Retina (tissue), 1 donor: Measurements from ENCODE around the gene MYH7.
"Not testable (repeated sequence)": the region's sequence is repeated elsewhere in the genome, so short reads cannot be mapped to it uniquely, and the experiment has no call there.

ENCODE experiments used
- DNase-seq: peaks from one replicate; pipeline ENCODE4 v3.0.0-alpha.2; 2016

Gene MYH7

DNA sequence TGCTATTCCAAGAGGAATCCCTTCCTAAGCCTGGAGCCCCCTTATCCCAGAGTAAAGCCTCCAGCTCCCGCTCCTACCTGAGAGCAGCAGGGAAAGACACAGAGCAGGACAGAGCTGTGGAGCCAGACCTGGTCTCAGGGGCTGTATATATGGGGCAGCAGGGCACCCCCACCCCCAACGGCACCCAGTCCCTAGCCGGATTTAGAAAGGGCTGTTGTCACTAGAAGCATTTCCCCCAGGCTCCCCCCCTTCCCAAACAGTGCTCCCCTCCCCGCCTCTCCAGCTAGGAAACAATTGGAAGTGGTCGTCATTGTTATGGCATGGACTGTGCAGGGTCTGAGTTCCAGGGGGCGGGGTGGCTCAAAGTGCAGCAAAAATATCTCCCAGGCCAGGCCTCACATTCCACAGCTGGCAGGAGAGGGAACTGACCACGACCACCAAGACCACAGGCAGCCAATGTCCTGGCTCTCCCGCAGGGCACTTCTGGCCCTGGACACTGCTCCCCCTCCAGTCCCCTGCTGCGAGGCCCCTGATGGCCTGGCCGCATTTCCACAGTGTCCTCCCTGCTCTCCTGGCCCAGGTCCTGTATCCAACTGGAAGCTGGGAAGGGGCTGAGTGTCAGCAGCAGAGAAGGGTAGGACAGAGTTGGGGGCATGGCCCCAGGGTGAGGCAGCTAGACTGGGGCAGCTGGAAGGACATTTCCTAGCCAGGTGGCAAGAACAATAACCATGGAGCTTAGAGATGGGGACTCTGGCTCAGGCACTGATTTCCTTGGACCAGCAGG is at the start of gene MYH7:
MYH7 (minus strand) TSS at position 118 of the 784 bp plus-strand sequence. CDS start 1,928 bp downstream, outside the sequence.
- peak; percentile 68 for DNase-seq

DNA sequence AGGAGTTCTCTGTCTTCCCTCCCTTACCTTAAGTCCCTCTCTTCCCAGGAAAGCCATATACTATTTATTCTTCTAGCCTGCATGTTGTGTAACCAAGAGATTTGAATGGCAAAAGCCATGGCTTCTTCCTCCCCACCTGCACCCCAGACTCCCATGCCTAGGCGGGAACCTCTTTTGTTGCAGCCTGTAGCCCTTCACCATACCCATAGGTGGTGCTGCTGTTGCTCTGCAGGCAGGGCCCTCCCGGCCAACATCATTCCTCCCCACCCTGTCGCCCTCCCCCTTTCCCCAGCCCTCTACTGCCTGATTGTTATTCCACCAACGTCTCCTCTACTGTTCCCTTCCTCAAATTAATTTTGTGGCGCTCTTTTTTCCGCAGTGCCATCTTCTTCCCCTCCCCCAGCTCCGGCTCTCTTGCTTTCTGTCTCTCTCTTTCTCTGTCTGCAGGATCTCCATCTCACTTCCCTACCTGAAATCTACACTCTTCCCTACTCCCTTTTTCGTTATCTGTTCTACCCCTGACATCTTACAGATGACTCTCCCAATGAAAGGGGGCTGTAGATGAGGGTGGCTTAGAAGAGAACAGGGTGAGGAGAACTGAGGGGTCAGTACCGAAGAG is 47.9 kb upstream of the MYH7 start:
- DNase-seq, result peak; percentile 65

DNA sequence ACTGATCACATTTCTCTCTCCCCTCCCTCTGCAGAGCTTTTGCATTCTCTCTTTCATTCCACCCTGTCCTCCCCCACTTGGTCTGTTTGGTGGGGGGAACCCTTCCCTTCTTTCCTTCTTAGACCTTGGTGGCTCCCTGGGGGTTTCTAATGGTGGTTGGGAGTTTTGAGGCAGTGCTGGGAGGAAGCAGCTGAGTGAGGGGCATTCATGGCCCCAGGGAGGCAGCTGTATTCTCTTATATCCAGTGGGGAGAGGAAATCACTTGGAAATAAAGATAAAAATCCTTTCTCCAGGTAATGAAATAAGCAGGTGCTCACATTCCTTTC is 47.3 kb upstream of the MYH7 start:
- DNase-seq, result peak; percentile 57

DNA sequence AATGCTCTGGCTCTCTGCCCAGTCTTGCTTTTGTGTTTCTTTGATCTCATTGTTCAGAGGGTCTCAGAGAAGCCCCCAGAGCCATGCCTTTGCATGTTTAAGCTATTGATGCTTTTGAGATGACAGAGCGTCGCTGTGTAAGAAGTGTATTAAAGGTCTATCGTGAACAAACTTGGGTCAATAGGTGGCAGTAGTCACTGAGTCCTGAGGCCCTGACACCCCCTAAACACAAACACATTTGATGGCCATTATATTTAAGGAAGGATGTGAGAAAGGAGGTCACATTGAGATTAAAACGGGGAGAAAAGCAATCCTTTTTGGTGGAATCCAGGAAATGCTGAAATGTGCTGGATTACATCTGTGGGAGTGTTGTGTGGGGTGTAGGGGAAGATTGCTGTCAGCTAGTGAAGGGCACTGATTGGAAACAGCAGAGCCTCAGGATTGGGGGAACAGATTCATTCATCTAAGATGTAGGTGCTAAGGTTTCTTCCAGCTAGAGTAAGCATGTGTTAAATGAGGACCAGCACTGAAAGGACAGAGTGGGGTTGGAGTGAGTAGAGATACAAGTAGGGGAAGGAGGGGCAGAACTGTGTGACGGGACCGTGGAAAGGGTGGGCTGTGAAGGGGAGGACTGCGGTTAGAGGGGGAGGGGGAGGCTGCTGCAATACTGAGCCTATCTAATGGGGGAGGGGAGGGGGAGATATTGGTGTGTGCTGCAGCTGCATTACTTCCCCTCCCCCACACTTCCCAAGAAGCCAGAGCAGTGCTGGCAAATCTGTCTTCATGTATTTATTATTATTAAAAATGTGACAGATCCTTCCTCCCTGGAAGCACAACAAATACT is 46.7 kb upstream of the MYH7 start:
- DNase-seq, result peak; percentile 58

DNA sequence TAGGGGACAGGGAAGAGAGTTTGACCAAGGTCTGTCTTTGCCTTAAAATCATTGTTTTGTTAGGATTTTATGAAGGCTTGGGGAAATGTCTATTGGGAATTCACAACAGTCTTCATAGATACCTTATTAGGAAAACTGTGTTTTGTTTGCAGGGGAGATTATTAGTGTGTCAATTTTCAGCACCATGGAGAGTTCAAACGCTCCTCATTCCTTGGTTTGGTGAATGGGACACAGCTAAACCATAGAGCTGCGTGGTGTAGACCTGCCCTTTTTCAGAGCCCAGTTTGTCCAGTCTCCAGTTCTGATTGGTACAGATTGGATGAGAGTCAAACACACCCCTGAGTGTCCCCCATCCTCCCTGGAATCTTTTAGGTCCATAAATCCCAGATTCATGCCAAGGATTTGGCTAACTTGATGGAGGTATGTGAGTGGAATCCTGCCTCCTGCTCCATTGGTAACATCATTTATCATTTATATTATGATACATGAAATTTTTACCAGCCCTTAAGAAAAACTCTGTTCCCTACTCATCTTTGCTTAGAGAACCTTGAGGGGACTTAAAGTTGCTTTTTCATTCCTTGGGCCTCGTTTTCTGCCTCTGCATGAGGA is 46.0 kb upstream of the MYH7 start:
- DNase-seq, result no peak

DNA sequence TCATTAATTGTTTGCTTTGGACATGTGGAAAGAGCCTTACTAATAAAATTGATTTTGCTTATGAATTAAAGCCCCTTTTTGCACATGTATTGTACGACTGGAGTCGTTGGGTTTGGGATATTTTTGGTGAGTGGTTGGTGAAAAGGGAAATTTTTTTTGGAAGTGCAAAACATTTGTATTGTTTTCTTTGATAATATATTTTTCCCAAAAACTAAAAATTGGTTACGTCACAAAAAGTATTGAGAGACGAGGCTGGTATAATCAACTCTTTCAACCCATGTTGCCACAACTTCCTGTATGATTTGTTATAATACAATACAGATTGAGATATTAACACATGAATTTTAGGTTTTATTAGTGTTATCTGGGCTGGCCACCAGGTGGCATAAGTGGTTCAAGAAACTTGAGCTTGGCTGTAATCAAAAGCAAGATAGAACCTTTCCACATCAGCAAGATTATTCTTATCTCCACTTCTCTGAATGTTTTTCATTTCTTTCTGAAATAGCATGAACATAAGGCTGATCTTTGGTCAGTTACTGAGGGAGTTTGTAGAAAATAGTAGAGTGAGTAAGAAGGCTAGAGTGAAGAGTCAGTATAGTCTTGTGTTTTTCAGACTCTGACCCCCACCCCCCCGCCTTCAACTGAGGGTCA is 42.8 kb upstream of the MYH7 start:
- peak; percentile 49 for DNase-seq

DNA sequence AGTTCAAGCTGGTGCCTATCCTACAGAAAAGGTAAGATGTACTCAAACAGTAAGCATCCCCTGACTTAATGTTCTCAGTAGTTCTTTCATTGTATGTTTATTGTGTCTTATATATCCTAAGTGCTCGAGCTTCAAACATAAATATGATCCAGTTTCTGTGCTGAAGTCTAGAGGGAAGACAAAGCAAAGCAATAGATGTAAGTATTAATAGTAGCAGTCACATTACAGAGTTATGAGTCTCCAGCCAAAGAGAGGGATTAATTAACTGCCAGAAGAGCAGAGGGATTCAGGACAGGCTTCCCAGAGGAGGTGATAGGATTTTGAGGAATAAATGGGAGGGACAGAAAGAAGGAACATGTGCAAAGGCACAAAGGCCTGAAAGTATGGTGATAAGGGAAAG is 35.5 kb upstream of the MYH7 start:
- no peak for DNase-seq

DNA sequence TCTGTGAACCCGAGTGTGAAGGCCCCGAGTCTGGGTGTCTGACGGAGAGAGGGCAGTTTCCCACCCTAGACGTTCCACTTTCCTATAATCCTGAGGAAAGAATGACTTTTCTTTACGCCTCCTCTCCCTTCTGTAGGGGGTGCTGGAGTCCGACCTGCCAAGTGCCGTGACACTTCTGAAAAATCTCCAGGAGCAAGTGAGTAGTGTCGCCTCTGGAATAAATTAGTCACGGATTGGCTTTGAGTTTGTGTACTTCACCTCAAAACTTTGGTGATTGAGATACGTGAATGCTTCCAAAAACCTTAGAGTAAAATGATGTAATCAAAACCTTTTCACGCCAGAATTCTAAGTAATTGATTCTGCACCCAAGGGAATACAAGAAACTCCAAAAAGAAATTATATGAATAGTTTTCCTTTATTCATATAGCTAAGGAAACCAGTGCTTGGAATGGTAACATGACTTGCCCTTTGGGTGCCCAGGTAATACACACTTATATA is 34.5 kb upstream of the MYH7 start:
- DNase-seq, result no peak

DNA sequence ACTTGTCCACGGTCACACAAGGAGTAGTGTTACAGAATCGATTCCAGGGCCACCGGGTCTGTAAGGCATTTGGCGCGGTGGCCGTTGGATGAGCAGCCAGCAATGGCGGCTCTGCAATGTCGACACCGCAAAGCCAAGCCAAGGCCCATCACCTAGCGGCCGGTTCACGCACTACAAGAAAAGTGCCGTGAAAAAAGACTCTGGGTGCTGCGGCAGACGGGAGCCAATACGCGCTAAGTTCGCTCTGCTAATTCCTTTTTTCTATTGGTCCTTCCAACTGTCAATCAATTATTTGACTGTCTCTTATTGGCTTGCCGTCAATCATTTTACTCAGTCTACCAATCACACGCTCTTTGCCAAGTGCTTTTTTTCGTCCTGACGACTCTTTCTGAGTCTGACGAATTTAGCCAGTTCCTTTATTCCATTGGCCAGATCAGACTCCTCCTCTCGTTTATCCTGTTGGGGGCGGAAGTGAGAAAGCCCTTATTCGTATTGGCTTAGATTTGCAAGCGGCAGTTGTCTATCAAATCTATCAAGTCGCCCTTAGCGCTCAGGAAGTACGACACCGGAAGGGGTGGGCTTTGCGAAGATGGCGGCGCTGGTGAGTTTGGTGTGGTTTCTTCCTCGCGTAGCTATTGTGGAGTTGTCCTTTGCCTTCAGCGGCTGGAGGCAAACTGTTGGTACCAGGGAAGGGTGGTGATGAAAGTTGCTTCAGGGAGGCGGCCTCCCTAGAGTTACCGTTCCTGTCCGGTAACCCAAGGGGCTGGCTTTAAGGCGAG is 33.9 kb upstream of the MYH7 start, which contains the start of gene NGDN:
NGDN (plus strand) TSS at position 577 of the 779 bp plus-strand sequence; CDS start at position 590, 13 bp downstream.
- peak; percentile 99 for DNase-seq

DNA sequence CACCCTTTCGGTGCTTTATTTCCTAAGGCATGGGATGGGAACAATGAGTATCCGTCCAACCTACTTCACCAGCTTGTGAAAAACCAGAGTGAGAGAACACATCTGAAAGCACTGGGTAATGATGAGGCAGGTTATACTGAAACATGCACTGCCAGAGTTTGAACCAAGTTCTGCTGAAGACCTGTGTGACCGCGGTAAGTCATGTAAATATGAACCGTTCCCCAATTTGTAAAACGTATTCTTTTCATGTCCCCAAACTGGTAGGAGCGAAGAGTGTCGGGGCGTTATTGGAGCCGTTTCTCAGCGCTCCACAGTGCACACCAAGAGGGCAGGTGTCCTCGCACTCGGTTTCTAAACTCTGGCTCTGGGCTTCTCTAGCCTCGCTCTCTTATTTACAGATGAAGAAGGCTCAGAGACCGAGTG is 33.3 kb upstream of the MYH7 start:
- no peak for DNase-seq

DNA sequence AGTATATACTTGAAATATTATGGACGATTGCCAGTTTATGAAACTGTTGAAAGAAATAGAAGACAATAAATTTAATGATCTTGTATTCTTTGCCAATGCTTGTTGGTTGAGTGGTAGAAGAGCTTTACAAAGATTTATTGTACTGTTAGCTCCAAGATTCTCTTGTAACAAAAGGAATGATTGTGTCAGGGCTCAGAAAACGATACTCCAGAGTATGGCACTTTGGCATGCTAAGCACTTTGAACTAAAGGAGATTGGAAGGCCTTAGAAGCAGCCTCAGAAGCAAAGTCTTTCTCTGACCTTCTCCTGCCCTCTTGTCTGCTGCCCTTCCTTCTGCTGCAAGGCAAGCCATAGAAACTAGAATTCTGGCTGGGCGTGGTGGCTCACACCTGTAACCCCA is 29.8 kb upstream of the MYH7 start:
- DNase-seq, result no peak

DNA sequence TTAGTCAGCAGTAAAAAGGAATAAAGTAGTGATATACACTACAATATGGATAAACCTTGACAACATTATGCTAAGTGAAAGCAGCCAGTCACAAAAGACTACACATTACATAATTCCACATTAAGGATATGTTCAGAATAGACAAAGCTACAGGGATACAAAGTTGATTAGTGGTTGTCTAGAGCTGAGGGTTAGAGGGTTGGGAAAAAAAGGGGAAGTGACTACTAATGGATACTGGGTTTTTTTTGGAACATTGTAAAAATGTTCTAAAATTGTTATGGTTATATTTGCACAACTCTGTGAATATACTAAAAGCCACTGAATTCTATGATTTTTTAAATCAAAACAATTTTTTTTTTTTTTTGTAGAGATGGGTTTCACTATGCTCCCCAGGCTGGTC is 29.2 kb upstream of the MYH7 start:
- no peak for DNase-seq

DNA sequence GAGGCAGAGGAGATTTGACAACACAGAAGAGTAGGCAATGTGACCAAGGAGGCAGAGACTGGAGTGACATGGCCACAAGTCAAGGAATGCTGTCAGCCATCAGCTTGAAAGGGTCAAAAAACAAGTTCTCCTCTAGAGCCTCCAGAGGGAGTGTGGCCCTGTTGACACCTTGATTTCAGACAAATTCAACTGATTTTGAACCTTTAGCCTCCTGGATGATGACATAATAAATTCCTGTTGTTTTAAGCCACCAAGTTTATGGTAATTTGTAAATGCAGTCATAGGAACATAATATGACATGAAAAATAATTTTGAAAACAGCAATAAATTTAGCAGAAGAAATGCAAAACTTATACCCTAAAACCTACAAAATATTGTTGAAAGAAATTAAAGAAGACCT is 25.5 kb upstream of the MYH7 start:
- no peak for DNase-seq

DNA sequence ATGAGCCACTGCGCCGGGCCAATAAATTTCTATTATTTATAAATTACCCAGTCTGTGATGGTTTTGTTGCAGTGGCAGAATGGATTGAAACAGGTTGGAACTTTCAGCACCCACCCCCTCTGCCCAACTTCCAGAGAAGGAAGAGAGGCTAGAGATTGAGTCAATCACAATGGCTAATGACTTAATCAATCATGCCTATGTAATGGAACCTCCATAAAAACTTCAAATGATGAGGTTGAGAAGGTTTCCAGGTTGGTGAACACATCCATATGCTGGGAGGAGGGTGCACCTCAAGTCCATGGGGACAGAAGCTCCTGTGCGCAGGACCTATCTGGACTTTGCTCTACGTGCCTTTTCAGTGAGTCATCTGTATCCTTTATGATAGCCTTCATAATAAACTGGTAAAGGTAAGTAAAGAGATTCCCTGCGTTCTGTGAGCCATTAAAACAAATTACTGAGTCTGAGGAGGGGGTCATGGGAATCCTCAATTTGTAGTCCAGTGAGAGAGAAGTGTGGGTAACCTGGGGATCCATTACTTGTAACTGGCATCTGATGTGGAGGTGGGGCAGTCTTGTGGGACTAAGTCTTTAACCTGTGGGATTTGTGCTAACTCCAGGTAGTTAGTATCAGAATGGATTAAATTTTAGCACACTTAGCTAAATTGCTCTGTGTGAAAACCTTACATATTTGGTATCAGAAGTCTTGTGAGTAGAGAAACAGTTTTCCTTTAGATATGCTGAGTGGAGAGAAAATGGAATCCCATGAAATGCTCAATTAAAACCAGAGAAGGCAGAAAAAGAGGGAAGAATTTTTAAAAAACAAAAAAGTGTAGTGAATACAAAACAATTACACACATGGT is 22.4 kb upstream of the MYH7 start:
- DNase-seq, result no peak

DNA sequence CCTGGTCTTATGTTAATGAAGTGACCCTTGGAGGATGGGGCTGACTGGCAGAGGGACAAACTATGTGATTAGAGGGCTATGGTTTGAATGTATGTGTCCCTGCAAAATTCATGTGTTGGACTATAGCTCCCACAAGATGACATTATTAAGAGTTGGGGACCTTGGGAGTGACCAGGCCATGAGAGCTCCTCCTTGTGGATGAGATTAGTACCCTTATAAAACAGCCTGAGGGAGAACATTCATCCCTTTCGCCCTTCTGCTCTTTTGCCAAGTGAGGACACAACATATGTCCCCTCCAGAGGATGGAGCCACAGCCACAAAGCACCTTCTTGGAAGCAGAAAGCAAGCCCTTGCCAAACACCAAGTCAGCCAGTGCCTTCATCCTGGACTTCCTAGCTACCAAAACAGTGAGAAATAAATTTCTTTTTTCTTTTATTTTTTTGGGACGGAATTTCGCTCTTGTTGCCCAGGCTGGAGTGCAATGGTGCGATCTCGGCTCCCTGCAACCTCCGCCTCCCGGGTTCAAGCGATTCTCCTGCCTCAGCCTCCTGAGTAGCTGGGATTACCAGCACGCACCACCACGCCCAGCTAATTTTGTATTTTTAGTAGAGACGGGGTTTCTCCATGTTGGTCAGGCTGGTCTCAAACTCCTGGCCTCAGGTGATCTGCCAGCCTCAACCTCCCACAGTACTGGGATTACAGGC is 21.6 kb upstream of the MYH7 start:
- DNase-seq, result not testable (repeated sequence)

DNA sequence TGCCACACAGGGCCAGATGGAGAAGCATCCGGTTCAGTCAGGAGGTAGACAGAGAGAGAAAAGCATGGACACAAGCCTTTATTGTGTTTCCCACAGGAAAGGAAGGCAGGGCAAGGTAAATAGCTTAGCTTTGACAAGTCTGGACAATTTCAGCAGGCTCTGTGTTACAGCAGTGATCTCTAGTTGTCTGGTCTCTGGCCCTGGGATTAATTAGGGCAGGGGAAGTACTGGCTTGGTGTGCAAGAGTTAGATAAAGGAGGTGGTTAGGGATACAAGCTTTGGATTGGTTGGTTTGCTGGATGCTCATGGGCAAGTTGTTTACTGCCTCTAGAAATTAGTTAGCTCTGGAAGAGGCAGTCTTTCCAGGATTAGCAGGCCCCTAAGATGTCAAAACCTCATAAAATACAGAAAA is 19.0 kb upstream of the MYH7 start:
- no peak for DNase-seq

DNA sequence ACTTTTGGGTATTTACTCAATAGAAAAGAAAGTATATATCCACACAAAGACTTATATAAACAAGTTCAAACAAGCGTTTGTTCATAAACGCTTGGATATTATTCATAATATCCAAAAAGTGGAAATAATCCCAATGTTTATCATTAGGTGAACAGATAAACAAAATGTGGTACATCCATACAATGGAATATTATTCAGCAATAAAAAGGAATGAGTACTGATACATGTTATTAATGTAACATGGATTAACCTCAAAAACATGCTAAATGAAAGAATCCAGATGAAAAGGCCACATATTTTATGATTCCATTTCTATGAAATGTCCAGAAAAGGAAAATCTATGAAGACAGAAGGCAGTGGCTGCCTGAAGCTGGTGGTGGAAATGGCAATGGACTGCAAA is 16.8 kb upstream of the MYH7 start:
- DNase-seq, result no peak

DNA sequence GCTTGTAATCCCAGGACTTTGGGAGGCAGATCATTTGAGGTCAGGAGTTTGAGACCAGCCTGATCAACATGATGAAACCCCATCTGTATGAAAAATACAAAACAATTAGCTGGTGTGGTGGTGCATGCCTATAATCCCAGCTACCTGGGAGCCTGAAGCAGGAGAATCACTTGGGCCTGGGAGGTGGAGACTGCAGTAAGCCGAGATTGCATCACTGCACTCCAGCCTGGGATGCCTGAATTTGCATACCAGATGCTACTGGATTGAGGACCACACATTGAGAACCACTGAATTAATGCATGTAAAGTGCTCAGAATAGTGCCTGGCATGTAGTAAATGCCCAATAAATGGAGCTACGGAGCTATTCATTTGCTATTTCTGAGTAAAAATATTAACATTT is 14.9 kb upstream of the MYH7 start:
- no peak for DNase-seq

DNA sequence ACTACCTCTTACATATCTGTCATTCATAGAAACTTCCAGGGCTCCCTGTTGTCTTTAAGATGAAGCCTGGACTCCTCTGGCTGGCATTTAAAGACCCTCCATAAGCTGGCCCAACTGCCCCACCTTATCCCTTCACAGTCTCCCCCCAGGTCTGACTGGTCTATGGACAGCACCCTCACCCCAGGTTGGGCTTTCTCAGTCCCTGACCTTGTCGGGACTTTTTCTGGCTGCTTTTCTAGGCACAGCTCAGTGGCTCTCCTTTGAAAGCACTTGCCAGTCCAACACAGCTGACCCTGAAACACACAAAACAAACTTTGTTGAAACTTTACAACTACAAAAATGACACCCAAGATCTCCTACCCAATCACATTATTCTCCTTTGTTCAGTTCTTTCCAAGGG is 13.9 kb upstream of the MYH7 start:
- DNase-seq, result no peak
